HEK293 (cell line): Measurements from ENCODE around the gene PLA2G3.

Experiments used
- CTCF ChIA-PET: fragments of 350-600 bp; formaldehyde crosslinking; extraction: SDS; loops from one replicate; lab custom pipeline; 2021; ENCODE audit warnings: antibody characterized with exemption; lab: Yijun Ruan, JAX
- POLR2A ChIA-PET: fragments of 300-600 bp; formaldehyde crosslinking; extraction: SDS; loops from one replicate; lab custom pipeline; 2020; ENCODE audit warnings: antibody characterized with exemption, inconsistent platforms; lab: Yijun Ruan, JAX
- H3K27ac ChIP-seq: fragments of 200-500 bp; sonication (Bioruptor generic); 2 replicates; pipeline ENCODE4 v1.5.1; 2014; ENCODE audit warnings: low read depth, low read length, control low read depth, inconsistent platforms; ENCODE audit errors: extremely low read depth
- H3K36me3 ChIP-seq, 2 experiments: fragments of 200-500 bp in 1 of 2; sonication (Bioruptor generic) in 1 of 2; 1 replicate in 1 of 2; 2 replicates in 1 of 2; pipeline ENCODE4 v1.5.1; 2014 to 2017; ENCODE audit warnings: inconsistent platforms in 2 of 2, low read length in 2 of 2; ENCODE audit not compliant: control insufficient read depth in 2 of 2, insufficient read depth in 1 of 2
- H3K4me1 ChIP-seq: fragments of 200-500 bp; sonication (Bioruptor generic); 2 replicates; pipeline ENCODE4 v1.5.1; 2014; ENCODE audit warnings: mild to moderate bottlenecking, low read length, inconsistent platforms; ENCODE audit not compliant: control insufficient read depth, insufficient read depth
- H3K4me3 ChIP-seq: 2 replicates; pipeline ENCODE4 v1.5.1; 2011; ENCODE audit warnings: low read depth, mild to moderate bottlenecking, control low read depth, low read length, moderate library complexity
- H3K9me3 ChIP-seq: fragments of 200-500 bp; sonication (Bioruptor generic); 2 replicates; pipeline ENCODE4 v1.5.1; 2014; ENCODE audit warnings: low read depth, low read length, inconsistent platforms; ENCODE audit not compliant: control insufficient read depth, insufficient read depth
- EGR2 ChIP-seq: fragments of 450-650 bp; formaldehyde crosslinking; IDR thresholded peaks from 2 replicates; pipeline ENCODE4 v1.5.1; 2016; ENCODE audit warnings: low read depth, missing biosample characterization, missing genetic modification characterization
- GLIS1 ChIP-seq: fragments of 450-650 bp; formaldehyde crosslinking; IDR thresholded peaks from 2 replicates; pipeline ENCODE4 v1.5.1; 2016; ENCODE audit warnings: missing biosample characterization, missing genetic modification characterization
- OSR2 ChIP-seq: fragments of 450-650 bp; formaldehyde crosslinking; IDR thresholded peaks from 2 replicates; pipeline ENCODE4 v1.5.1; 2016; ENCODE audit warnings: missing biosample characterization, missing genetic modification characterization
- REPIN1 ChIP-seq: fragments of 450-650 bp; formaldehyde crosslinking; IDR thresholded peaks from 2 replicates; pipeline ENCODE4 v1.5.1; 2017; ENCODE audit warnings: missing biosample characterization, missing genetic modification characterization, low read depth
- WT1 ChIP-seq: fragments of 450-650 bp; formaldehyde crosslinking; IDR thresholded peaks from 2 replicates; pipeline ENCODE4 v1.5.1; 2016; ENCODE audit warnings: missing biosample characterization, missing genetic modification characterization
- ZBTB20 ChIP-seq: fragments of 450-650 bp; formaldehyde crosslinking; IDR thresholded peaks from 2 replicates; pipeline ENCODE4 v1.5.1; 2016; ENCODE audit warnings: missing biosample characterization, missing genetic modification characterization
- ZBTB8A ChIP-seq: fragments of 450-650 bp; formaldehyde crosslinking; IDR thresholded peaks from 2 replicates; pipeline ENCODE4 v1.5.1; 2016; ENCODE audit warnings: missing biosample characterization, missing genetic modification characterization
- ZFHX2 ChIP-seq: fragments of 450-650 bp; formaldehyde crosslinking; conservative IDR thresholded peaks from 2 replicates; pipeline ENCODE4 v1.5.1; 2016; ENCODE audit warnings: missing biosample characterization, missing genetic modification characterization
- ZNF121 ChIP-seq: fragments of 450-650 bp; formaldehyde crosslinking; IDR thresholded peaks from 2 replicates; pipeline ENCODE4 v1.5.1; 2016; ENCODE audit warnings: missing biosample characterization, missing genetic modification characterization
- ZNF138 ChIP-seq: fragments of 450-650 bp; formaldehyde crosslinking; IDR thresholded peaks from 2 replicates; pipeline ENCODE4 v1.5.1; 2016; ENCODE audit warnings: missing biosample characterization, missing genetic modification characterization, borderline replicate concordance
- ZNF24 ChIP-seq: fragments of 450-650 bp; formaldehyde crosslinking; IDR thresholded peaks from 2 replicates; pipeline ENCODE4 v1.5.1; 2016; ENCODE audit warnings: missing biosample characterization, missing genetic modification characterization
- ZNF629 ChIP-seq: fragments of 450-650 bp; formaldehyde crosslinking; IDR thresholded peaks from 2 replicates; pipeline ENCODE4 v1.5.1; 2017; ENCODE audit warnings: missing biosample characterization, missing genetic modification characterization
- ZNF701 ChIP-seq: fragments of 450-650 bp; formaldehyde crosslinking; IDR thresholded peaks from 2 replicates; pipeline ENCODE4 v1.5.1; 2016; ENCODE audit warnings: missing biosample characterization, missing genetic modification characterization
- ZNF792 ChIP-seq: fragments of 450-650 bp; formaldehyde crosslinking; IDR thresholded peaks from 2 replicates; pipeline ENCODE4 v1.5.1; 2016; ENCODE audit warnings: missing biosample characterization, missing genetic modification characterization
- TF ChIP-seq, protein P1 (sequence below): fragments of 450-650 bp; formaldehyde crosslinking; IDR thresholded peaks from 2 replicates; pipeline ENCODE4 v1.5.1; 2016; ENCODE audit warnings: missing biosample characterization, missing genetic modification characterization
- TF ChIP-seq, protein P2 (sequence below): fragments of 450-650 bp; formaldehyde crosslinking; IDR thresholded peaks from 2 replicates; pipeline ENCODE4 v1.5.1; 2016; ENCODE audit warnings: missing biosample characterization, missing genetic modification characterization
- TF ChIP-seq, protein P3 (sequence below): fragments of 450-650 bp; IDR thresholded peaks from 2 replicates; pipeline ENCODE4 v1.5.1; 2018; ENCODE audit warnings: missing biosample characterization, missing genetic modification characterization
- TF ChIP-seq, protein P4 (sequence below): fragments of 450-650 bp; formaldehyde crosslinking; IDR thresholded peaks from 2 replicates; pipeline ENCODE4 v1.5.1; 2016; ENCODE audit warnings: missing biosample characterization, missing genetic modification characterization

PLA2G3 gene

DNA sequence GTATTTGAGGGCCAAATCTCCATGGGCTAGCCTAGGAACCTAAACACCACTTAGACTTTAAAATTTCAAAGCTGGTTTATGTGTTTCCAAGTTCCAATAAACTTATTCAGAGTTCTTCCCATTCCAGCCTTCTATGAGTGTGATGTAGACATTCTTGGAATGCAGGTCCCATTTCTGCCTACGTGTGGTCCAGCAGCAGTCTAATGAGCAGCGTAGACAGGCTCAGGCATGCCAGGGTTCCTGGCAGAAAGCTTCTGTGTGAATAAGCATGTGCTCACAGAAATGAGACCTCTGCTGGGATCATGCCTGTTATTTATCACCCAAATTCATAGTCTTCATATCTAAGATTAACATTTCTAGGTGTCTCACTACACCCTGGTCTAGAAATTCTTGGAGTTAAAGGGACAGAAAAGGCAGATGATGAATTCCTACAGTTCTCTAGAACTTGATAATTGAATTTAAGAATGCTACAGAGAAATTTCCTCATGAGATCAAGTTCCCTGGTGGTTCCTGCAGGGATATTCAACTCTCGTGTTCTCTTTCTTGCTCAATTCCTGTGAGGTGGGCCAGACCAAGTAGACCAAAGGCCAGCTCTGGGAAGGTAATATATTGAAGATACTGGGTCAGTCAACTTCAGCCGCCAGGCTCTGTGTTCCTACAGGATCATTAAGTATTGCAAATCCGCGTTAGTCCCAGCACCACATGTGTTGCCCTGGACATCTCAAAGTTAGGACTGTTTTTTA lies 37.3 kb upstream of the PLA2G3 start:
- no peaks in the 10 kb centered on the region for H3K9me3 ChIP-seq
- peak; percentile 57; the same call in 1 of the 2 replicates for TF ChIP-seq ZBTB20 (tag by site-specific recombination)
- TF ChIP-seq ZNF629 (tag by site-specific recombination) = peak; percentile 22; the same call in 1 of the 2 replicates
- TF ChIP-seq ZNF121 = no peak
- TF ChIP-seq, protein P1, sequence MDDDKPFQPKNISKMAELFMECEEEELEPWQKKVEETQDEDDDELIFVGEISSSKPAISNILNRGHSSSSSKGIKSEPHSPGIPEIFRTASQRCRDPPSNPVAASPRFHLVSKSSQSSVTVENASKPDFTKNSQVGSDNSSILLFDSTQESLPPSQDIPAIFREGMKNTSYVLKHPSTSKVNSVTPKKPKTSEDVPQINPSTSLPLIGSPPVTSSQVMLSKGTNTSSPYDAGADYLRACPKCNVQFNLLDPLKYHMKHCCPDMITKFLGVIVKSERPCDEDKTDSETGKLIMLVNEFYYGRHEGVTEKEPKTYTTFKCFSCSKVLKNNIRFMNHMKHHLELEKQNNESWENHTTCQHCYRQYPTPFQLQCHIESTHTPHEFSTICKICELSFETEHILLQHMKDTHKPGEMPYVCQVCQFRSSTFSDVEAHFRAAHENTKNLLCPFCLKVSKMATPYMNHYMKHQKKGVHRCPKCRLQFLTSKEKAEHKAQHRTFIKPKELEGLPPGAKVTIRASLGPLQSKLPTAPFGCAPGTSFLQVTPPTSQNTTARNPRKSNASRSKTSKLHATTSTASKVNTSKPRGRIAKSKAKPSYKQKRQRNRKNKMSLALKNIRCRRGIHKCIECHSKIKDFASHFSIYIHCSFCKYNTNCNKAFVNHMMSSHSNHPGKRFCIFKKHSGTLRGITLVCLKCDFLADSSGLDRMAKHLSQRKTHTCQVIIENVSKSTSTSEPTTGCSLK (tag by site-specific recombination) = no peak
- 0 out of 2 replicates have a peak, but pooled peaks have one; percentile 9 for TF ChIP-seq ZFHX2 (tag by site-specific recombination)
- TF ChIP-seq OSR2 (tag by site-specific recombination) = peak; percentile 47; the same call in 1 of the 2 replicates
- TF ChIP-seq GLIS1 (tag by site-specific recombination) = peak; percentile 66
- TF ChIP-seq REPIN1 (tag by site-specific recombination) = no peak
- TF ChIP-seq, protein P2, sequence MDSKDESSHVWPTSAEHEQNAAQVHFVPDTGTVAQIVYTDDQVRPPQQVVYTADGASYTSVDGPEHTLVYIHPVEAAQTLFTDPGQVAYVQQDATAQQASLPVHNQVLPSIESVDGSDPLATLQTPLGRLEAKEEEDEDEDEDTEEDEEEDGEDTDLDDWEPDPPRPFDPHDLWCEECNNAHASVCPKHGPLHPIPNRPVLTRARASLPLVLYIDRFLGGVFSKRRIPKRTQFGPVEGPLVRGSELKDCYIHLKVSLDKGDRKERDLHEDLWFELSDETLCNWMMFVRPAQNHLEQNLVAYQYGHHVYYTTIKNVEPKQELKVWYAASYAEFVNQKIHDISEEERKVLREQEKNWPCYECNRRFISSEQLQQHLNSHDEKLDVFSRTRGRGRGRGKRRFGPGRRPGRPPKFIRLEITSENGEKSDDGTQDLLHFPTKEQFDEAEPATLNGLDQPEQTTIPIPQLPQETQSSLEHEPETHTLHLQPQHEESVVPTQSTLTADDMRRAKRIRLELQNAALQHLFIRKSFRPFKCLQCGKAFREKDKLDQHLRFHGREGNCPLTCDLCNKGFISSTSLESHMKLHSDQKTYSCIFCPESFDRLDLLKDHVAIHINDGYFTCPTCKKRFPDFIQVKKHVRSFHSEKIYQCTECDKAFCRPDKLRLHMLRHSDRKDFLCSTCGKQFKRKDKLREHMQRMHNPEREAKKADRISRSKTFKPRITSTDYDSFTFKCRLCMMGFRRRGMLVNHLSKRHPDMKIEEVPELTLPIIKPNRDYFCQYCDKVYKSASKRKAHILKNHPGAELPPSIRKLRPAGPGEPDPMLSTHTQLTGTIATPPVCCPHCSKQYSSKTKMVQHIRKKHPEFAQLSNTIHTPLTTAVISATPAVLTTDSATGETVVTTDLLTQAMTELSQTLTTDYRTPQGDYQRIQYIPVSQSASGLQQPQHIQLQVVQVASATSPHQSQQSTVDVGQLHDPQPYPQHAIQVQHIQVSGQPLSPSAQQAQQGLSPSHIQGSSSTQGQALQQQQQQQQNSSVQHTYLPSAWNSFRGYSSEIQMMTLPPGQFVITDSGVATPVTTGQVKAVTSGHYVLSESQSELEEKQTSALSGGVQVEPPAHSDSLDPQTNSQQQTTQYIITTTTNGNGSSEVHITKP (tag by site-specific recombination) = peak; percentile 14; the same call in 1 of the 2 replicates
- TF ChIP-seq, all 188 proteins: peak for 6
- Histone ChIP-seq H3K4me3 (no peak overlapping the region), H3K27ac (no peak overlapping the region), H3K4me1 (peaks cover 14% of the 10 kb centered on the region), H3K36me3 (peaks cover 4 to 20% of the 10 kb centered on the region in 2 experiments; a peak in 2 of 3 replicates)
- CTCF ChIA-PET = interaction anchor here (0.9 to 1.1 kb wide), 2 partner anchors 40 to 96 kb away, joined by 3 read pairs; no protein-coding TSS in a partner anchor
- POLR2A ChIA-PET = no interaction called here

DNA sequence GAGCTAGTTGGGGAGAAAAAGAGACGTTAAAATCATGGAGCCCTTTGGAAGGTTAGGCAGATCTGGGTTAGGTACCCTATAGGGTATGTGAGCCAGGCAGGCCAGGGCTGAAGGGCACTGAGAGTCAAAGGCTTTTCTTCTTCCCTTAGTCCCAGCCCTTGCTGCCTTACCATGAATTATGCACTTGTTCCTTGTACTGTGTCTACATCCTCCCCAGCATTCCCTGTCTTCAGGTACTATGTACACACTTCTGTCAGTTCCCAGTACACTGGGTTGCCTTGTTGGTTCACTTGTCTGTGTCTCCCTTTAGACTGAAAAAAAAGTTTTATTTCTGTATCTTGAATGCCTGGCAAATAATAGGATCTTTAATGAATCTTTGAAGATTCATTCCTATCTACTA lies 36.6 kb upstream of the PLA2G3 start:
- peaks cover 14% of the 10 kb centered on the region for H3K4me1 ChIP-seq
- H3K9me3 ChIP-seq = no peaks in the 10 kb centered on the region
- H3K36me3 ChIP-seq = peaks cover 0 to 16% of the 10 kb centered on the region in 2 experiments; a peak in 2 of 3 replicates
- H3K27ac ChIP-seq = no peak overlapping the region
- TF ChIP-seq, protein P3, sequence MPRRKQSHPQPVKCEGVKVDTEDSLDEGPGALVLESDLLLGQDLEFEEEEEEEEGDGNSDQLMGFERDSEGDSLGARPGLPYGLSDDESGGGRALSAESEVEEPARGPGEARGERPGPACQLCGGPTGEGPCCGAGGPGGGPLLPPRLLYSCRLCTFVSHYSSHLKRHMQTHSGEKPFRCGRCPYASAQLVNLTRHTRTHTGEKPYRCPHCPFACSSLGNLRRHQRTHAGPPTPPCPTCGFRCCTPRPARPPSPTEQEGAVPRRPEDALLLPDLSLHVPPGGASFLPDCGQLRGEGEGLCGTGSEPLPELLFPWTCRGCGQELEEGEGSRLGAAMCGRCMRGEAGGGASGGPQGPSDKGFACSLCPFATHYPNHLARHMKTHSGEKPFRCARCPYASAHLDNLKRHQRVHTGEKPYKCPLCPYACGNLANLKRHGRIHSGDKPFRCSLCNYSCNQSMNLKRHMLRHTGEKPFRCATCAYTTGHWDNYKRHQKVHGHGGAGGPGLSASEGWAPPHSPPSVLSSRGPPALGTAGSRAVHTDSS (tag by site-specific recombination) = no peak
- TF ChIP-seq WT1 (tag by site-specific recombination) = no peak
- TF ChIP-seq EGR2 (tag by site-specific recombination) = no peak
- TF ChIP-seq, protein P1 (tag by site-specific recombination) = no peak
- TF ChIP-seq, protein P4, sequence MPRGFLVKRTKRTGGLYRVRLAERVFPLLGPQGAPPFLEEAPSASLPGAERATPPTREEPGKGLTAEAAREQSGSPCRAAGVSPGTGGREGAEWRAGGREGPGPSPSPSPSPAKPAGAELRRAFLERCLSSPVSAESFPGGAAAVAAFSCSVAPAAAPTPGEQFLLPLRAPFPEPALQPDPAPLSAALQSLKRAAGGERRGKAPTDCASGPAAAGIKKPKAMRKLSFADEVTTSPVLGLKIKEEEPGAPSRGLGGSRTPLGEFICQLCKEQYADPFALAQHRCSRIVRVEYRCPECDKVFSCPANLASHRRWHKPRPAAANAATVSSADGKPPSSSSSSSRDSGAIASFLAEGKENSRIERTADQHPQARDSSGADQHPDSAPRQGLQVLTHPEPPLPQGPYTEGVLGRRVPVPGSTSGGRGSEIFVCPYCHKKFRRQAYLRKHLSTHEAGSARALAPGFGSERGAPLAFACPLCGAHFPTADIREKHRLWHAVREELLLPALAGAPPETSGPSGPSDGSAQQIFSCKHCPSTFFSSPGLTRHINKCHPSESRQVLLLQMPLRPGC = no peak
- no peak for TF ChIP-seq ZNF792 (tag by site-specific recombination)
- no peak for TF ChIP-seq ZNF138
- no peak for TF ChIP-seq ZBTB8A
- TF ChIP-seq ZNF24 (tag by site-specific recombination) = no peak
- no peak for TF ChIP-seq ZNF701 (tag by site-specific recombination)
- ChIA-PET CTCF (no interaction called here), POLR2A (no interaction called here)
- H3K4me3 ChIP-seq = no peak overlapping the region
